Colonic mucosa (tissue), 4 donors: Measurements from ENCODE around the gene SLC25A21. TPM values are rescaled to one million over a fixed set of nuclear protein-coding genes. Genes with fewer than 3 reads are reported as not detected.

Experiments
- DNase-seq: peaks from one replicate; pipeline ENCODE4 v3.0.0-alpha.2; 2020
- H3K27ac ChIP-seq: fragments of 200-600 bp; one replicate; pipeline ENCODE4 v1.8.0; 2021
- H3K27me3 ChIP-seq: fragments of 200-600 bp; one replicate; pipeline ENCODE4 v1.8.0; 2021
- H3K36me3 ChIP-seq: fragments of 200-600 bp; one replicate; pipeline ENCODE4 v1.8.0; 2021
- H3K4me1 ChIP-seq: fragments of 200-600 bp; one replicate; pipeline ENCODE4 v1.8.0; 2021; ENCODE audit warnings: mild to moderate bottlenecking
- H3K4me3 ChIP-seq: fragments of 200-600 bp; one replicate; pipeline ENCODE4 v1.8.0; 2021
- H3K9ac ChIP-seq, 2 donors: one replicate each; pipeline ENCODE4 v1.7.0; 2013; ENCODE audit warnings: control low read depth in 2 of 2, low read depth in 2 of 2, low read length in 2 of 2
- H3K9me3 ChIP-seq: fragments of 200-600 bp; one replicate; pipeline ENCODE4 v1.8.0; 2021
- intact Hi-C: fragments of 100-400 bp; cut with DNase I; formaldehyde crosslinking; loops from one replicate; pipeline ENCODE4 v1.14.1; 2022
- total RNA-seq, 2 donors: library from RNA; stranded (reverse); fragmentation: NEBNext Ultra II Directional in 1 of 2; extraction: Animal tissue kit (Norgen Biotek cat#: 25700) in 1 of 2; gene quantifications; one replicate each; pipeline ENCODE4 v1.2.1, GENCODE V29; 2021
- TF ChIP-seq, protein P1 (sequence below): fragments of 200-600 bp; IDR thresholded peaks from one replicate; pipeline ENCODE4 v1.8.0; 2022; ENCODE audit warnings: antibody characterized with exemption, mild to moderate bottlenecking
- donor health status: healthy.
- donor health status: DM: no; HTN: no; CAD: no.
- donor health status: DM: no; HTN: no; CAD: no.

The SLC25A21 gene
- total RNA-seq, 2 donors from 2014 or later, result 0.77 to 0.82 TPM

DNA sequence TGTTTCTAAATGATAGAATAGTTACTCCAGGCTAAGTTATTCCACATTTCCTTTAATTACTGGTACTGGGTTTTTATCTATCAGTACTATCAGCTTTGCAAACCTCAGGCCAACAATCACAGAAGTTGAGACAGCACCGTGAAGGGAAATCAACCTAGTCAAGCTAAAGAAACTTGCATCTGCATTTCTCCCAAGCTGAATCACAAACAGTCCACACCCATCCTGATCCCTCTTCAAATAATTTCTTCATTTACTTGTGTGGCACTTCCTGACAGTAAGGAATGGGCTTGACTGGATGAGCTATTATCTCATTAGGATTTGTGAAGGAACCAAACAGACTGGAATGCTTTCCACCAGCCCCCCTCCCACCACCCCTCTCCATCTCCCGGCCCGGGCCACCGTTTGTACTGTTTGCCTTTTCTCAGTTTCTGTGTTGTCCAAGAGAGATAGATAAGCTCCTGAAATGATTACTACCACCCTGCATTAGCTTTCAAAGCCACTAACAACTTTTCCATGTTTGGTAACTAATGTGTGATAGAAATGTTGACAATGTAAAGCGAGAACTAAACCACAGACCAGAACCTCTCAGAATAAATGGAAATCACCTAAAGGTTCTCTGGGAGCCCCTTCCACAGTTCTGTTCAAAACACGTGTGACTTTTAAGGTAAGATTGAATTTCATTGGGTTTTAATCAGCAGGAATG is 236.3 kb downstream of the SLC25A21 start:
- H3K4me1 ChIP-seq, result no peaks in the 10 kb centered on the region

DNA sequence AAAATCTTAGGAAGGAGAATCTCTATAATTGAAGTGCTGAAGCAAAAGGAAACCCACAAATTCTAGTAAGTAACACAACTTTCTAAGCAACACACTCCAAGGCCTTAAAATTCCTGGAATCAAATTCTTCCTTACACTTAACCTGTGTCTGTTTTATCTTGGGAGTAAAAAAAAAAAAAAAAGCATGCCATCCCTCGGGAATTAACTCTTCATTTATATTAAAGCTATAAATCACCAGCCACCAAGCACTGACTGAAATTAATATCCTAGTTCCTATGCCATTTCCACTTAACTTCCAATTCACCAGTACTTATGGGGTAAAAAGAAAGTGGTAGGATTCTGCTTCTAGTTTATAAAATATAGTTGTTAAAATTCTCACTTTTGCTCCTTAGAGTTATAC is 238.1 kb downstream of the SLC25A21 start:
- intact Hi-C loops, result no loop called here
- TF ChIP-seq, protein P1, sequence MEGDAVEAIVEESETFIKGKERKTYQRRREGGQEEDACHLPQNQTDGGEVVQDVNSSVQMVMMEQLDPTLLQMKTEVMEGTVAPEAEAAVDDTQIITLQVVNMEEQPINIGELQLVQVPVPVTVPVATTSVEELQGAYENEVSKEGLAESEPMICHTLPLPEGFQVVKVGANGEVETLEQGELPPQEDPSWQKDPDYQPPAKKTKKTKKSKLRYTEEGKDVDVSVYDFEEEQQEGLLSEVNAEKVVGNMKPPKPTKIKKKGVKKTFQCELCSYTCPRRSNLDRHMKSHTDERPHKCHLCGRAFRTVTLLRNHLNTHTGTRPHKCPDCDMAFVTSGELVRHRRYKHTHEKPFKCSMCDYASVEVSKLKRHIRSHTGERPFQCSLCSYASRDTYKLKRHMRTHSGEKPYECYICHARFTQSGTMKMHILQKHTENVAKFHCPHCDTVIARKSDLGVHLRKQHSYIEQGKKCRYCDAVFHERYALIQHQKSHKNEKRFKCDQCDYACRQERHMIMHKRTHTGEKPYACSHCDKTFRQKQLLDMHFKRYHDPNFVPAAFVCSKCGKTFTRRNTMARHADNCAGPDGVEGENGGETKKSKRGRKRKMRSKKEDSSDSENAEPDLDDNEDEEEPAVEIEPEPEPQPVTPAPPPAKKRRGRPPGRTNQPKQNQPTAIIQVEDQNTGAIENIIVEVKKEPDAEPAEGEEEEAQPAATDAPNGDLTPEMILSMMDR, result no peak
- no peaks in the 10 kb centered on the region for H3K4me1 ChIP-seq
- H3K4me3 ChIP-seq, result no peak overlapping the region
- H3K27me3 ChIP-seq, result no peaks in the 10 kb centered on the region
- no peaks in the 10 kb centered on the region for H3K36me3 ChIP-seq
- no peaks in the 10 kb centered on the region for H3K9me3 ChIP-seq
- H3K27ac ChIP-seq, result no peak overlapping the region
- DNase-seq, result no peak
- H3K9ac ChIP-seq, result no peak overlapping the region

More for the DNA sequence above, 236.3 kb downstream of the SLC25A21 start:
- Histone ChIP-seq H3K27me3 (no peaks in the 10 kb centered on the region), H3K9ac (no peak overlapping the region), H3K36me3 (no peaks in the 10 kb centered on the region), H3K27ac (no peak overlapping the region), H3K4me3 (no peak overlapping the region), H3K9me3 (no peaks in the 10 kb centered on the region)
- TF ChIP-seq, protein P1, result no peak
- DNase-seq, result no peak
- intact Hi-C loops, result no loop called here

DNA sequence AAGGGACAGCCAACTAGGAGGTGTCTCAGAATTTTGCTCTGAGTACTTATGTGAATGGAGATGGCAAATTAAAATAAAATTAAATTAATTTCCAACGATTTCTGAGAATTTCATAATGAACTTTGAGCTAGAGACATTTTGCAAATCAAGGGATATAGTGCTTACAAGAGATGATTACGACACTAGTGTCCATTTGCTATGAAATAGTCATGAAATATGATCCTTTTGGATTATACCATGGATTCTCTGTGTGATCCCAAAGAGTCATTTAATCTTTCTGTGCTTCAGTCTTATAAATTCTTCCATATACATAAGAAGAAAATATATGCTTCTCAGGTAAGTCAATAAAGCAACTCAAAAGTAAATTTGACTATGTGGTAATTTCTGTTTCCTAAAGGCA is 240.6 kb downstream of the SLC25A21 start:
- TF ChIP-seq, protein P1, result no peak
- no peak for DNase-seq
- H3K4me1 ChIP-seq, result no peaks in the 10 kb centered on the region
- H3K36me3 ChIP-seq, result no peaks in the 10 kb centered on the region
- no peaks in the 10 kb centered on the region for H3K9me3 ChIP-seq
- intact Hi-C loops, result no loop called here
- H3K9ac ChIP-seq, result no peak overlapping the region
- H3K27me3 ChIP-seq, result no peaks in the 10 kb centered on the region
- H3K4me3 ChIP-seq, result no peak overlapping the region
- H3K27ac ChIP-seq, result no peak overlapping the region

DNA sequence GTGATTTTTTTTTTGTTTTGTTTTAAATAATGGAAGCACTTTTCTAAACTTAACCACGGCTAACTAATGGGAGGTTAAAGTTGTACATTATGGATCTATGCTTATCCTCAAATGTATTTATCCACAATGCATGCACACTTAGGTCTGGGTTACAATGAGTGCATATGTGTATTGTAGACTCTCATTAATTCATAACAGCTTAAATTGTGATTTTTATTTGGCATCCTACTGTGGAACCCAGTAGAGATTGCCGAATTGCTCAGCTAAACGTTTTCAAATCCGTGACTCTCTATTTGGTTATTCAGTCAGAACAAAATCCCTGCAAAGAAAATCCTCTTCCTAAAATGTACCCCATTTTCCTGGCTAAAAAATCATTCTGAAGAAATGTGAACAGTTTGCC is 244.0 kb downstream of the SLC25A21 start:
- Histone ChIP-seq H3K9me3 (no peaks in the 10 kb centered on the region), H3K27me3 (no peaks in the 10 kb centered on the region), H3K36me3 (no peaks in the 10 kb centered on the region), H3K9ac (no peak overlapping the region), H3K27ac (no peak overlapping the region), H3K4me3 (no peak overlapping the region), H3K4me1 (no peaks in the 10 kb centered on the region)
- no peak for DNase-seq
- TF ChIP-seq, protein P1, result no peak
- intact Hi-C loops, result no loop called here

DNA sequence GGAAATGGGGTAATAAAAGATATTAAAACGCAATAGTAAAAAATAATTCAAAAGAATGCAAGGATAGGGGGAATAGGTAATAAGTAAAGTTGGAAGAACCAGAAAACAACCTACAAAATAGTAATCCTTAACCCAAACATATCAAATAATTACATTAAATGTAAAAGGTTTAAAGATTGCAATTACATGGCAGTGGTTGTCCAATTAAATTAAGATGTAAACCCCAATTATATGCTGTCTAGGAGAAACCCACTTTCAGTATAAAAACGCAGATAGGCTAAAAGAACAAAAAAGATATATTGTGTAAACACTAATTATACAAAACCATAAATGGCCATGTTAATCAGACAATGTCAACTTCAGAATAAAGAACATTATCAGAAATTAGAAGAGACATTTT is 247.3 kb downstream of the SLC25A21 start:
- no peaks in the 10 kb centered on the region for H3K4me1 ChIP-seq
- intact Hi-C loops, result no loop called here
- no peak for DNase-seq

More for the DNA sequence above, 247.3 kb downstream of the SLC25A21 start:
- H3K27ac ChIP-seq, result no peak overlapping the region
- no peak overlapping the region for H3K4me3 ChIP-seq
- no peaks in the 10 kb centered on the region for H3K9me3 ChIP-seq
- no peaks in the 10 kb centered on the region for H3K27me3 ChIP-seq
- TF ChIP-seq, protein P1, result no peak
- no peaks in the 10 kb centered on the region for H3K36me3 ChIP-seq
- H3K9ac ChIP-seq, result no peak overlapping the region
